Panc1 (cell line): Measurements from ENCODE around the gene RRM1.

ENCODE experiments used
- CTCF ChIP-seq: fragments of 450-650 bp; IDR thresholded peaks from 2 replicates; pipeline ENCODE4 v1.5.1; 2017; ENCODE audit warnings: mild to moderate bottlenecking
- POLR2AphosphoS5 ChIP-seq: IDR thresholded peaks from 2 replicates; pipeline ENCODE4 v1.6.1; 2012; ENCODE audit warnings: mild to moderate bottlenecking, low read depth, low read length, moderate library complexity
- REST ChIP-seq, 2 experiments: IDR thresholded peaks; 2 replicates each; pipeline ENCODE4 v1.6.1; 2011 to 2012; ENCODE audit warnings: low read depth in 2 of 2, control low read depth in 1 of 2, low read length in 1 of 2, mild to moderate bottlenecking in 1 of 2, moderate library complexity in 1 of 2; ENCODE audit not compliant: insufficient read depth in 1 of 2
- SIN3A ChIP-seq: IDR thresholded peaks from 2 replicates; pipeline ENCODE4 v1.6.1; 2012; ENCODE audit warnings: low read depth, mild to moderate bottlenecking, low read length, moderate library complexity, borderline replicate concordance; ENCODE audit not compliant: insufficient read depth
- TCF7L2 ChIP-seq: IDR thresholded peaks from 2 replicates; pipeline ENCODE4 v1.6.1; 2011; ENCODE audit warnings: mild to moderate bottlenecking, low read depth, low read length, inconsistent platforms

GRCh38 chr11:4095509-4096230 is 1.1 kb downstream of the RRM1 start:
- TF ChIP-seq CTCF (no peak), POLR2AphosphoS5 (no peak), SIN3A (no peak), TCF7L2 (no peak), REST (IDR thresholded peaks at IDR 0.05; ENCODE audit: insufficient read depth in 1 of 2, low read depth in 2 of 2, low read length in 1 of 2) (no peak)
